Activated B cell treated with CpG ODN at 0.5 μM for 24 hours (primary cell): ENCODE results near the gene ATP1B2. TPM values are rescaled to one million over a fixed set of nuclear protein-coding genes. Genes with fewer than 3 reads are reported as not detected.

Source experiments
- ATAC-seq: fragments of 200-7000 bp; cut with Tn5 transposase; one replicate; pipeline ENCODE4 v1.10.0; 2021; ENCODE audit warnings: low read depth, mild to moderate bottlenecking, moderate library complexity
- CTCF ChIA-PET: fragments of 350-600 bp; sonication (Branson Sonifier 250); formaldehyde crosslinking; loops from one replicate; lab custom pipeline; 2021; ENCODE audit warnings: antibody characterized with exemption; lab: Charles Lee
- POLR2A ChIA-PET: fragments of 350-600 bp; sonication (Branson Sonifier 250); formaldehyde crosslinking; loops from one replicate; lab custom pipeline; 2021; ENCODE audit warnings: antibody characterized with exemption; lab: Charles Lee
- DNase-seq: peaks from one replicate; pipeline ENCODE4 v3.0.0; 2022
- H3K27ac Mint-ChIP-seq: one replicate; pipeline ENCODE4 v1.8.0; 2020; ENCODE audit warnings: mixed read lengths
- H3K27me3 Mint-ChIP-seq: one replicate; pipeline ENCODE4 v1.8.0; 2021; ENCODE audit warnings: mixed read lengths
- H3K36me3 Mint-ChIP-seq: one replicate; pipeline ENCODE4 v1.8.0; 2021; ENCODE audit warnings: low read depth, mixed read lengths
- H3K4me1 Mint-ChIP-seq: one replicate; pipeline ENCODE4 v1.8.0; 2021; ENCODE audit warnings: mixed read lengths
- H3K4me3 Mint-ChIP-seq: one replicate; pipeline ENCODE4 v1.8.0; 2020; ENCODE audit warnings: mild to moderate bottlenecking, mixed read lengths
- H3K9me3 Mint-ChIP-seq: one replicate; pipeline ENCODE4 v1.8.0; 2020; ENCODE audit warnings: mixed read lengths
- CTCF ChIP-seq: fragments of 200-600 bp; IDR thresholded peaks from one replicate; pipeline ENCODE4 v1.8.0; 2022; ENCODE audit warnings: antibody characterized with exemption, mild to moderate bottlenecking
- intact Hi-C: fragments of 100-400 bp; cut with micrococcal nuclease; formaldehyde crosslinking; loops from one replicate; pipeline ENCODE4 v1.15.1; 2024
- total RNA-seq: library from RNA; stranded (reverse); gene quantifications from 2 replicates; pipeline ENCODE4 v1.2.3, GENCODE V29; 2022

The ATP1B2 gene
- total RNA-seq, 1 donor from 2014 or later = not detected

GRCh38 chr17:7695586-7695985, 44.9 kb downstream of the ATP1B2 start:
- H3K4me3 Mint-ChIP-seq = no peak overlapping the region
- POLR2A ChIA-PET = no interaction called here
- intact Hi-C loops = no loop called here
- no peaks in the 10 kb centered on the region for H3K4me1 Mint-ChIP-seq
- no peaks in the 10 kb centered on the region for H3K27me3 Mint-ChIP-seq
- no peak for TF ChIP-seq CTCF
- H3K36me3 Mint-ChIP-seq = peaks cover 32% of the 10 kb centered on the region
- no peak overlapping the region for H3K27ac Mint-ChIP-seq
- CTCF ChIA-PET = no interaction called here
- no peaks in the 10 kb centered on the region for H3K9me3 Mint-ChIP-seq
- DNase-seq (no peak), ATAC-seq (no peak)

DNA sequence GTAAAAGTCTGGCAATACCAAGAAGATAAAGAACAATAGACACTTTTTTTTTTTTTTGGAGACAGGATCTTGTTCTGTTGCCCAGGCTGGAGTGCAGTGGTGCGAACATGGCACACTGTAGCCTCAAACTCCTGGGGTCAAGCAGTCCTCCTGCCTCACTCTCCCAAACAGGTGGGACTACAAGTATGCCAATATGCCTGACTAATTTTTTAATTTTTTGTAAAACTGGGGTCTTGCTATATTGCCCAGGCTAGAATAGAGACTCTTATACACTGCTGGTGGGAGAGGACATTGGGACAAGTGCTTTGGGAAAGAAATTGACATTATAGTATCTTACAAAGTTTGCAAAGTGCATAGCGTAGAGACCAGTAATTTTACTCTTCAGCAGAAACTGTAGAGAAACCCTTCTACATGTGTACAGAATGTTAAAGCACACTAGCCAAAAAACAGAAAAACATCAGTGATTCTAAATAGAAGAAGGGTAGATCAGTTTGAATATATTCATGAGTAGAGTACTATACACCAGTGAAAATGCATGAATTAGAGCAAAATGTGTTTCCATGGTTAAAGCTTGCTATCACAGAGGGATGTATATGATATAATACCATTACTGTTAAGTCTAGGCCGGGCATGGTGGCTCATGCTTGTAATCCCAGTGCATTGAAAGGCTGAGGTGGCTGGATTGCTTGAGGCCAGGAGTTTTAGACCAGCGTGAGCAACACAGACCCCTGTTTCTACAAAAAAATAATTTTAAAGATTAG, 47.3 kb downstream of the ATP1B2 start:
- ATAC-seq (no peak), DNase-seq (no peak)
- no peaks in the 10 kb centered on the region for H3K27me3 Mint-ChIP-seq
- ChIA-PET POLR2A (no interaction called here), CTCF (no interaction called here)
- no peaks in the 10 kb centered on the region for H3K4me1 Mint-ChIP-seq
- TF ChIP-seq CTCF = no peak
- no peak overlapping the region for H3K4me3 Mint-ChIP-seq
- no peak overlapping the region for H3K27ac Mint-ChIP-seq
- intact Hi-C loops = no loop called here
- peaks cover 49% of the 10 kb centered on the region for H3K36me3 Mint-ChIP-seq
- no peaks in the 10 kb centered on the region for H3K9me3 Mint-ChIP-seq

DNA sequence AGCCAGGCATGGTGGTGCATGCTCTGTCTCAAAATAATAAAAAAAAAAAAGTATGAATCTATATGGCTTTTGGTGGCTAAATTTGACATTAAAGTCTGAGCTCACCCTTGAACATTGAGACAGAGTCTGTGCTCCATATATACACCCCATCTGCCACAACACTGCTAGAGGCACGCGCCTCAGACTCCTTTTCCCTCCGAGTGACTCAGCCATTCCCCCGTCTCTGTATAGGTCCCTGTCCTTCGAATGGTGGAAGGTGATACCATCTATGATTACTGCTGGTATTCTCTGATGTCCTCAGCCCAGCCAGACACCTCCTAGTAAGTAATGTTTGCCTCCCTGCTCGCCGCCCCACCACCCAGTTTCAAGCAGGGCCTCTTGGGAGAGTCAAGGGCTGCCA, 49.8 kb downstream of the ATP1B2 start:
- H3K36me3 Mint-ChIP-seq = peaks cover 44% of the 10 kb centered on the region
- peaks cover 16% of the 10 kb centered on the region for H3K4me1 Mint-ChIP-seq
- DNase-seq = no peak
- no peak overlapping the region for H3K27ac Mint-ChIP-seq
- TF ChIP-seq CTCF = no peak
- ChIA-PET CTCF (no interaction called here), POLR2A (no interaction called here)
- intact Hi-C loops = no loop called here
- peaks cover 17% of the 10 kb centered on the region for H3K27me3 Mint-ChIP-seq
- no peaks in the 10 kb centered on the region for H3K9me3 Mint-ChIP-seq
- ATAC-seq = no peak
- H3K4me3 Mint-ChIP-seq = no peak overlapping the region

- no peak overlapping the region for H3K4me3 Mint-ChIP-seq
- ATAC-seq (no peak), DNase-seq (no peak)
- peaks cover 27% of the 10 kb centered on the region for H3K27me3 Mint-ChIP-seq
- ChIA-PET POLR2A (interaction anchor here (0.8 kb wide), 1 partner anchor 16 kb away, joined by 4 read pairs; no protein-coding TSS in a partner anchor), CTCF (no interaction called here)
- H3K9me3 Mint-ChIP-seq = no peaks in the 10 kb centered on the region
- TF ChIP-seq CTCF = no peak
- H3K4me1 Mint-ChIP-seq = peaks cover 20% of the 10 kb centered on the region
- intact Hi-C loops = no loop called here
- no peak overlapping the region for H3K27ac Mint-ChIP-seq
- H3K36me3 Mint-ChIP-seq = peaks cover 35% of the 10 kb centered on the region
Measured at GRCh38 chr17:7701681-7702080, 51.0 kb downstream of the ATP1B2 start.

- H3K36me3 Mint-ChIP-seq = peaks cover 34% of the 10 kb centered on the region
- ATAC-seq = no peak
- DNase-seq = no peak
- intact Hi-C loops = no loop called here
- TF ChIP-seq CTCF = no peak
- no peak overlapping the region for H3K27ac Mint-ChIP-seq
- no peaks in the 10 kb centered on the region for H3K9me3 Mint-ChIP-seq
- H3K4me1 Mint-ChIP-seq = peaks cover 20% of the 10 kb centered on the region
- H3K27me3 Mint-ChIP-seq = peaks cover 32% of the 10 kb centered on the region
- POLR2A ChIA-PET = no interaction called here
- CTCF ChIA-PET = no interaction called here
- H3K4me3 Mint-ChIP-seq = no peak overlapping the region
Measured at GRCh38 chr17:7702776-7703175, 52.0 kb downstream of the ATP1B2 start.
